ENCODE results near the gene HOXB8.

Gene HOXB8

DNA sequence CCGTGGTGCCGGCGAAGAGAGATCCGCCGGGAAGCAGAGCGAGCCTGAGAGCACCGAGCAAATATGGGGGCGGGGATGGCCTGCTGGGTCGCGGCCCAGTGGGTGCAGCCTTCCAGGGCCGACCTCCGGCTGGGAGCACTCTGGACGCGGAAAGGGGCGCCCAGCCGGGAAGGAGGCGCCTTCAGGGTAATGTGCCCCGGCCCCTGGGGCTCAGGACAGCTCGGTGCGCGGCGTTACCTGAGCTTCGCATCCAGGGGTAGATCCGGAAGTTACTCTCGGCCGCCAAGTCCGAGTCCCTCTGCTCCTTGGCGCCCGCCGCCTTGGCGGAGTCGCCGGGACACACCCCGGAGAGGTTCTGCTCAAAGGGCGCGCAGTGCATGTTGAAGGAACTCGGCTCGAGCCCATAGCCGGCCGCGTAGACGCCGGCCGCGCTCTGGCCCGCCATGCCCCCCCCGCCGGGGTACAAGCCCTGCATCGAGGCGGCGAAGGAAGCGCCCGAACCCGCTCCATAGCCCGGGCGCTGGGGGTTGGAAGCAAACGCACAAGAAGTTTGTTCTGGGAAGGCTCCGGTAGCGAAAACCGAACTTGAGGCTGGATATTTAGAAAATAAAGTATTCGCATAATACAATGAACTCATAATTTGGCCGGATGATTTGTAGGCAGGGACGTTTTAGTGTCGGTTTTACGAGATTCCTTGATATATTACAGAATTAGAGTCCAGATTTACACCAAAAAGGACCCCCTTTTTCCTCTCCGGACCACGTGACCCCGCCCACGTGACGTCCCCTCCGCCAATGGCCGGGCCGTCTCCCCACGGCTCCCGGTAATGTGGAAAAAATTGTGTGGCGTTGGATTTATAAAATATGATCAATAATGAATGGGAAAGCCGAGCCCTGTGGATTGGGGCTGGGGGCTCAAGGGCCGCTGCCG lies 4.5 kb downstream of the HOXB8 start, which contains the start of gene HOXB7:
Gene HOXB7 (minus strand): TSS at position 736 of the 930 bp plus-strand sequence. CDS start 99 bp downstream, at position 637.
- Histone ChIP-seq H3K27me3 (peaks cover 100% of the 10 kb centered on the region), H3K4me1 (no peaks in the 10 kb centered on the region), H3K9ac (no peak within 1 kb of the TSS), H3K4me3 (no peak within 1 kb of the TSS), H3K36me3 (no peaks in the 10 kb centered on the region), H3K4me2 (no peak within 1 kb of the TSS), H3K27ac (no peak within 1 kb of the TSS), H4K20me1 (peaks cover 97% of the 10 kb centered on the region), H3K9me3 (peaks cover 8% of the 10 kb centered on the region; the same call in 1 of the 2 replicates)
- TF ChIP-seq Cebpa-rat (IDR thresholded peaks at IDR 0.05) = no peak

DNA sequence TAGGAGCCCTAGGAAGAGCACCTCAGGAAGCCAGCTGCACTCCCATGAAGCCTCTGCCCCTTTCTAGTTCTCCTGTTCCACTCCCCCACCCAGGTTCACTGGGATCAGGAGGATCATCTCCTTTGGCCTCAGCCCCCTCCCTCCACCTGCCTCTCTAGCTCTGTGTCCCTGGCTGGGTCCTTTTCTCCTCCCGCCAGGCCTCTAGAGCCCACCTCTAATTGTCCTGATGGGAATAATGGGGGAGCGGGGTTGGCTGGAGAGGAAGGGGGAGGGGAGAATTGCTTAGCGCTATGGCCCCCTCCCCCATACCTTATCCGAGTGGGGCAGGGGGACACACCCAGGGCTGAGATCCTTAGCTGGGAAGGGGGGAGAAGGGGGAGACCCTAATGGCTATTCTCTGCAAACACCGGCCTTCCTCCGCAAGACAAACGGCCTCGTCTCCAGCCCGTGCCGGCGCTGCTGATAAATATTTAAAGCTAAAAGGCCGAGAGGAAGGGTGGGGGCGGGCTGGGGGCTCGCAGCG lies 5.3 kb downstream of the HOXB8 start:
- peaks cover 97% of the 10 kb centered on the region for H4K20me1 ChIP-seq
- H3K4me1 ChIP-seq = no peaks in the 10 kb centered on the region
- no peak overlapping the region for H3K27ac ChIP-seq
- H3K27me3 ChIP-seq = peaks cover 100% of the 10 kb centered on the region
- H3K4me3 ChIP-seq = no peak overlapping the region
- no peak for TF ChIP-seq Cebpa-rat (IDR thresholded peaks at IDR 0.05)
- peaks cover 8% of the 10 kb centered on the region; the same call in 1 of the 2 replicates for H3K9me3 ChIP-seq
- no peaks in the 10 kb centered on the region for H3K36me3 ChIP-seq
- H3K4me2 ChIP-seq = no peak overlapping the region
- H3K9ac ChIP-seq = no peak overlapping the region

DNA sequence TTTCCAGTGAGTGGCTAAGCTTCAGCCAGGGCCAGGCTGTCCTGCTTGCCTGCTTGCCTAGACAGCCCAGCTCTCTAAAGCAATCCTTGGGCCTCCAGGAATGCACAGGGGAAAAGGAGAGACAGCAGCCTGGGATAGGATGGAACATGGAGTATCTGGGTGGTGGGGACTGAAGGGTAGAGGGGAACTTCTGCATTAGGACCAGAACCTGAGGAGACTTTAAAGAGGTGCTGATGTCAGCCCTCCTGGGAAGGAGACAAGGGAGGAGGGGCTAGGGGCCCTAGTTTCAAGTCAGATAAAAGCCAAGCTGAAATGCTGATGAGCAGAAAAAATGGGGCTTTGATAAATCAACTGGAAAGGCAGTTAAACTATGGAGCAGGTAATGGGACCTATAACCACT lies 6.1 kb downstream of the HOXB8 start:
- Histone ChIP-seq H3K36me3 (no peaks in the 10 kb centered on the region), H3K27ac (no peak overlapping the region), H3K4me1 (no peaks in the 10 kb centered on the region), H3K4me3 (no peak overlapping the region), H3K9me3 (peaks cover 8% of the 10 kb centered on the region; the same call in 1 of the 2 replicates), H4K20me1 (peaks cover 98% of the 10 kb centered on the region), H3K9ac (no peak overlapping the region), H3K27me3 (peaks cover 100% of the 10 kb centered on the region), H3K4me2 (no peak overlapping the region)
- no peak for TF ChIP-seq Cebpa-rat (IDR thresholded peaks at IDR 0.05)

DNA sequence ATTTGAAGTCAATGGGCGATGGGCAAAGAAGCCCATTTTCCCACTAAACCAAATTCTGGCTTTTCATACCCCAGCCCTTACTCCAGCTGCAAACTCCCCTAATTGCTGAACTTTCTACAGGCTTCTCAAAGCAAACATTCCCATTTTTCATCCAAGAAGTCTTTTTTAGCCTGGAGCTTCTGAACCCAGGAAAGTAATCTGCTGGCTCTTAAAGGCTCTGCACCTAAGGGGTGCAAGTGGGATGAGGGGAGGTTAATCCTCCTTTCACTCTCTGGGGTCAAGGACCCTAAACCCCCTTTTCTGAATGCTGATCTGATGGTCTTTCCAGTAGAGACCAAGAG lies 6.6 kb downstream of the HOXB8 start:
- Histone ChIP-seq H3K4me3 (no peak overlapping the region), H3K4me2 (no peak overlapping the region), H3K27ac (no peak overlapping the region), H3K4me1 (no peaks in the 10 kb centered on the region), H3K9ac (no peak overlapping the region), H4K20me1 (peaks cover 98% of the 10 kb centered on the region), H3K27me3 (peaks cover 100% of the 10 kb centered on the region), H3K36me3 (no peaks in the 10 kb centered on the region), H3K9me3 (peaks cover 8% of the 10 kb centered on the region; the same call in 1 of the 2 replicates)
- TF ChIP-seq Cebpa-rat (IDR thresholded peaks at IDR 0.05) = no peak

DNA sequence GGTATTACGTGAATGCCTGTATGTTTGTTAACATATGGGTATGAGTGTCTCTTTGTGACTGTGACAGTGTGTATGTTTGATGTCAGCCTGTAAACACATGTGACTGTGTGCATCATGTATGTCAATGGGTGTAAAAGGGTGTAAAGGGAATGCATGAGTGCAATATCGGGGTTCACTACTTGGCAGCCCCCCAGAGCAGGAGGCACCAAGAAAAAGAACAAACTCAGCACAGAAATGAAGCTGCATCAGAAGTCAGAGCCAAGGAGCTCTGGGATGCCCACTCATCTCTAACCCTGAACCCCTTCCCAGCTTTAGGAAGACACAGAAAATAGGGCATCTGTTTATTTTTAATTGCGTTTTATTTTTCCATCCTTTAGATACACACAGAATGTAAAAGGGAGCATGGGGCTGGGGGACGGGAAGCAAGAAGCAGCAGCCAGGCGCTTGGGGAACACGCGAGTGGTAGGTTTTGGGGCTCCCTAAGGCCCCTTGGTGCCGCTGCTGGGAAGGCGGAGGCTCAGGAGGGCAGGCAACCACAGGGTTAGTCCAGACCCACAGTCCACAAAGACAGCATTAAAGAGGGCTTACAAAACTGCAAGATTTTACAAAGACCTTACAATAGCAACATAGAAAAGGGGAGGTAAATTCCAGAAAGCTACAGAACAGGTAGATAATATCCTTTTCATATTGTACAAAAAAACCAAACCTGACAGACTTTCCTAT lies 8.0 kb downstream of the HOXB8 start:
- no peak overlapping the region for H3K4me3 ChIP-seq
- no peaks in the 10 kb centered on the region for H3K4me1 ChIP-seq
- H3K9ac ChIP-seq = no peak overlapping the region
- peaks cover 99% of the 10 kb centered on the region for H4K20me1 ChIP-seq
- no peak overlapping the region for H3K4me2 ChIP-seq
- TF ChIP-seq Cebpa-rat (IDR thresholded peaks at IDR 0.05) = no peak
- H3K36me3 ChIP-seq = no peaks in the 10 kb centered on the region
- H3K27ac ChIP-seq = no peak overlapping the region
- H3K27me3 ChIP-seq = peaks cover 100% of the 10 kb centered on the region
- H3K9me3 ChIP-seq = peaks cover 8% of the 10 kb centered on the region; the same call in 1 of the 2 replicates

DNA sequence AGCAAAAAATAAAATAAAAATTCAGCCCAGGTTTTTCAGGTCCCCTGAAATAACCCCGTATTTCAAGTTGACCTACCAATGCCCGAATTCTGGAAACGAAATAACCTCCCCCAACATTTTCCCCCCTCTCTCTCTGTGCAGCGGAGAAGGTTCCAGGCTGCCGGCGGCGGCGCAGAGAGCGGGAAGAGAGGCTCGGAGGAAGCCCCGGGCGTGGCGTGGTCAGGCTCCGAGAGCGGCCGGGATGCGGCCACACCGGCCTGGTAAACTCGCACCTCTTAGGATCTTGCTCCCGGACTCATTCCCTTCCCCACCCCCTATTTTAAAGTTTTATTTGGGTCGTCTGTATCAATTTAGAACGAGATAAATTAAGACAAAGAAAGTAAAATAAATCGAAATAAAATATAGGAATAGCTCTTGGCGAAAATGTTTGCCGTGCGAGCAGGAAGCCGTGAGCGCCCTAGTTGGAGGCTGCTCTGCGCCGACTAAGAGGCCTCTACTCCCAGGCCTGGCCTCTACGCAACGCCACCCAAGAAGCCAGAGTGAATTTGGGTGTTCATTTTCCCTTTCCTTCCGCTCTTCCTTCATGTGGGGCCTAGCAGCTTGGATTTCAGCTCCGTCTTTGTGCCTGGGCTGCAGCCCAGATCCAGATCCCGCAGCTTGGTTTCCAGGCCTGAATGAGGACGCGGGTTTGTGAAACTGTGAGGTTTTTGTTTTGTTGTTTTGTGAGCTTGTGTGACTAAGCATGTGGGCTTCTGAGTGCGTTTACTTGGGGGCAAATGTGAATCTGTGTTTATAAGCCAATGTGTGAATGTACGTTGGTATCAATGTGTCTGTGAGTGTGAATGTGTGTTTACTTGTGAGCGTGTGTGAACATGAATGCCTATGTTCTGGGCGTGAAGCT lies 8.9 kb downstream of the HOXB8 start:
- Histone ChIP-seq H3K36me3 (no peaks in the 10 kb centered on the region), H3K4me1 (no peaks in the 10 kb centered on the region), H3K9ac (no peak overlapping the region), H3K27ac (no peak overlapping the region), H3K9me3 (peaks cover 8% of the 10 kb centered on the region; the same call in 1 of the 2 replicates), H3K4me2 (no peak overlapping the region), H3K4me3 (no peak overlapping the region), H4K20me1 (peaks cover 99% of the 10 kb centered on the region), H3K27me3 (peaks cover 100% of the 10 kb centered on the region)
- no peak for TF ChIP-seq Cebpa-rat (IDR thresholded peaks at IDR 0.05)

DNA sequence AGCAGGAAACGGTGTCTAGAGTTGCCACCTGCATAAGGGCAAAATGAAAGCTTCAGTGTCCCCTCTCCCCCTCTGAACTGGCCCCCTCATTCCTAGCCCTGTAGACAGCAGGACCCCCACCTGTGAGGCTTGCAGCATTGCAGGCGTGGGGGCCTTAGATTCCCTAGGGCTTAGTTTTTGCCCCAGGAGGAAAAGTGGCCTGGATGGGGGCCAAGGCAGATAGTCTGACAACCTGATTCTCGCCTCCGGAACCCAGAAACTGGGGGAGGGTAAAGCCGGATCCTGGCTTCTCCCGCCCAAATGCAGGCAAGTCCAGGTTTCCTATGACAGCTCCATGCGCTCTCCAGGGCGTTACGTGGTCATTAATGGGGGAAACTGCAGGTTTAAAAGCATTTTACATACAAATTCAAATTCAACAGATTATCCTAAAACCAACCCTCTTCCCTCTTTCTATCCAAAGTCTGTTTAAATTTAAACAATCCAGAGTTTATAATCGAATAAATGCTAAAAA lies 9.6 kb downstream of the HOXB8 start:
- Histone ChIP-seq H3K9me3 (peaks cover 4% of the 10 kb centered on the region; the same call in 1 of the 2 replicates), H3K4me3 (no peak overlapping the region), H3K9ac (no peak overlapping the region)

DNA sequence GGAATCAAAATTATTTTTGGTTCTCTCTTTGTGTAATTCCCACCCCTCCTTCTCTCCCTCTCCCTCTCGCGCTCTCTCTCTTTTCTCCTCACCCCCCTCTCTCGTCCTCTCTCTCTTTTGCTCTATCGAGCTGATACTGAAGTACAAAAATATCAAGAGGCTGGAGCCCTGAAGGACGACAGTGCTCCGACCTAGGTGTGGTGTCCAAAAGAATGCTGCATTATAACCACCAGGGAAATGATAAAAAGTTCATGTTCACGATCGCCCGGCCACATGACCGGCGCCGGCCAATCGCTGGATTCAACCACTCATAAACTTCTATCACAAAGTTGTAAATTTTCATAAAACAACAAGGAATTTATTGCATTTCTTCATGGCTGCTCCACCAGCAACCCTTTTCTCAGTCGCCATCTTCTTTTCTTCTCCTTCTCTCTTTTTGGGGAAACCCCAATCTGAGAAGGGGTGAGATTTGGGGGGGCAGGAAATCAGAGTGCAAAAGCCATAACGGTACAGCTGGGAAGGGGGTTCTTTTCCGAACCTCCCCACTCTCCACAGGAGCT lies 10.2 kb downstream of the HOXB8 start, which contains the start of gene HOXB6:
Gene HOXB6 (minus strand): TSS at position 217 of the 560 bp plus-strand sequence. CDS start 6,836 bp downstream, outside the sequence.
- H3K9ac ChIP-seq = no peak within 1 kb of the TSS
- H3K4me1 ChIP-seq = no peaks in the 10 kb centered on the region

More for the DNA sequence above, 9.6 kb downstream of the HOXB8 start:
- peaks cover 100% of the 10 kb centered on the region for H3K27me3 ChIP-seq
- H3K27ac ChIP-seq = no peak overlapping the region
- no peaks in the 10 kb centered on the region for H3K4me1 ChIP-seq
- peaks cover 99% of the 10 kb centered on the region for H4K20me1 ChIP-seq
- TF ChIP-seq Cebpa-rat (IDR thresholded peaks at IDR 0.05) = no peak
- H3K4me2 ChIP-seq = no peak overlapping the region
- no peaks in the 10 kb centered on the region for H3K36me3 ChIP-seq

More for the DNA sequence above, 10.2 kb downstream of the HOXB8 start, which contains the start of gene HOXB6:
- no peak within 1 kb of the TSS for H3K4me2 ChIP-seq
- H3K27me3 ChIP-seq = peaks cover 100% of the 10 kb centered on the region
- no peak within 1 kb of the TSS for H3K27ac ChIP-seq
- peaks cover 99% of the 10 kb centered on the region for H4K20me1 ChIP-seq
- H3K36me3 ChIP-seq = no peaks in the 10 kb centered on the region
- H3K9me3 ChIP-seq = no peaks in the 10 kb centered on the region
- no peak within 1 kb of the TSS for H3K4me3 ChIP-seq
- no peak for TF ChIP-seq Cebpa-rat (IDR thresholded peaks at IDR 0.05)

Measured in BLaER1 (cell line).